D341Med (cell line): ENCODE results near the gene RAB4B.
"Not testable (repeated sequence)": the region's sequence is repeated elsewhere in the genome, so short reads cannot be mapped to it uniquely, and the experiment has no call there.

Experiments used
- DNase-seq: peaks from one replicate; pipeline ENCODE4 v3.0.0; 2012; ENCODE audit warnings: low spot score

RAB4B gene

DNA sequence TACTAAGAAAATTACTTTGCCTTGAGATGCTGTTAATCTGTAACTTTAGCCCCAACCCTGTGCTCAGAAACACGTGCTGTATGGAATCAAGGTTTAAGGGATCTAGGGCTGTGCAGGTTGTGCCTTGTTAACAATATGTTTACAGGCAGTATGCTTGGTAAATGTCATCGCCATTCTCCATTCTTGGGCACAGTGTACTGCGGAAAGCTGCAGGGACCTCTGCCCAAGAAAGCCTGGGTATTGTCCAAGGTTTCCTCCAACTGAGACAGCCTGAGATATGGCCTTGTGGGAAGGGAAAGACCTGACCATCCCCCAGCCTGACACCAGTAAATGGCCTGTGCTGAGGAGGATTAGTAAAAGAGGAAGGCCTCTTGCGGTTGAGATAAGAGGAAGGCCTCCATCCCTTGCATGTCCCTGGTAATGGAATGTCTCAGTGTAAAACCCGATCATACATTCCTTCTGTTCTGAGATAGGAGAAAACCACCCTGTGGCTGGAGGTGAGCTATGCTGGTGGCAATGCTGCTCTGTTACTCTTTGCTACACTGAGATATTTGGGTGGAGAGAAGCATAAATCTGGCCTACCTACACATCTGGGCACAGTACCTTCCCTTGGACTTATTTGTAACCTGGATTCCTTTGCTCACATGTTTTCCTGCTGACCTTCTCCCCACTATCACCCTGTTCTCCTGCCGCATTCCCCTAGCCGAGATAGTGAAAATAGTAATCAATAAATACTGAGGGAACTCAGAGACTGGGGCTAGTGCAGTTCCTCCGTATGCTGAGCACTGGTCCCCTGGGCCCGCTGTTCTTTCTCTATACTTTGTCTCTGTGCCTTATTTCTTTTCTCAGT lies 44.9 kb downstream of the RAB4B start:
- DNase-seq: not testable (repeated sequence)

DNA sequence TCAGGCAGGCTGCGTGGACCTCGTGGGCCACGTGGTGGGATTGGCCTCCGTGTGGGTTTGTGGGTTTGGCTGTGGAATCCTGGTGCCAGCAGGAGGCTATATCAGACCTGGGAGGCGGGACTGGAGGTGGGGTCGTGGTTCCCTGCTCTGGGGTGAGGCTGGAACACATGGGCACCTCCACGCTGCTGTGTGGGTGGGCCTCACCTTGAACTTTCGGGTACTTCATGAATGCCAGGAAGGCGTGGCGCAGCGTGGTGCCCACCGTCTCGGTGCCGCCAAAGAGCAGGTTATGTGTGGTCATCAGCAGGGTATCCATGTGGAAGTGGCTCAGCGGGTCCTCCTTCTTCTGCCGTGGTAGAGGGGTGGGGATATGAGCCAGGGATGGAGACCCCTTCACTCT lies 46.9 kb downstream of the RAB4B start:
- not testable (repeated sequence) for DNase-seq

DNA sequence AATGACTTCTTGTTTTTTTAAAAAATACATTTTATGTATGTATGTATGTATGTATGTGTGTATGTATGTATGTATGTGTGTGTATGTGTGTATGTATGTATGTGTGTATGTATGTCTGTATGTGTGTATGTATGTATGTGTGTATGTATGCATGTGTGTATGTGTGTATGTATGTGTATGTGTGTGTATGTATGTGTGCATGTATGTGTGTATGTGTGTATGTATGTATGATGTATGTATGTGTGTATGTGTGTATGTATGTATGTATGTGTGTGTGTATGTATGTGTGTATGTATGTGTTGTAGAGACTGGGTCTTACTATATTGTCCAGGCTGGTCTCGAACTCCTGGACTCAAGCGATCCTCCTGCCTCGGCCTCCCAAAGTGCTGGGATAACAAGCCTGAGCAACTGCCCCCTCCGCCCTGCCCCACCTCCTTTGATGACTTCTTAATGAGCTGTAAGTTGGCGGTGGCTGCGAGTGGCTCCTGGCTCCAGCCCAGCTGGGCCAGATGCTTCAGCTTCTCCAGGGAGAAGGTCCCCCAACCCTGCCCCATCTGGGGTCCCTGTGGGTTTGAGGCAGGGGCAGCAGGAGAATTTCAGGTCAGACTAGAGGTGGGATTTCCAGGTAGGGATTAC lies 47.5 kb downstream of the RAB4B start:
- not testable (repeated sequence) for DNase-seq

DNA sequence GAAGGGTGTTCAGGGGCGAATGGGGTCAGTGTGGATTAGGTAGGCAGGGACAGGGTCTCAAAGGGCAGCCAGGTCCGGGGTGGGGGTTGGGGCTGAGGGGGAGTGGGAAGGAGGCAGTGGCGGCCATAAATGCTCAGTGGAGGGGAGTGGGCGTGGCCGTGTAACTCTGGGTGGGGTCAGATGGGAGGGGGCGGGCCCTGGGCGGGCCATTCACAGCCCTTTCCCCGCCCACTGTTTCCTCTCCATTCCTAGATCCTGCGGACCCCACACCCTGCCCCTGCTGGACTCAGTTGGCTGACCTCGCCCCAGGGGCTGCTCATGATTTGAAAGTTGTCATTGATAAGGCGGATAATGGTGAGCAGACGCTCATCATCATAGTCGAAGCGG lies 48.3 kb downstream of the RAB4B start:
- not testable (repeated sequence) for DNase-seq

DNA sequence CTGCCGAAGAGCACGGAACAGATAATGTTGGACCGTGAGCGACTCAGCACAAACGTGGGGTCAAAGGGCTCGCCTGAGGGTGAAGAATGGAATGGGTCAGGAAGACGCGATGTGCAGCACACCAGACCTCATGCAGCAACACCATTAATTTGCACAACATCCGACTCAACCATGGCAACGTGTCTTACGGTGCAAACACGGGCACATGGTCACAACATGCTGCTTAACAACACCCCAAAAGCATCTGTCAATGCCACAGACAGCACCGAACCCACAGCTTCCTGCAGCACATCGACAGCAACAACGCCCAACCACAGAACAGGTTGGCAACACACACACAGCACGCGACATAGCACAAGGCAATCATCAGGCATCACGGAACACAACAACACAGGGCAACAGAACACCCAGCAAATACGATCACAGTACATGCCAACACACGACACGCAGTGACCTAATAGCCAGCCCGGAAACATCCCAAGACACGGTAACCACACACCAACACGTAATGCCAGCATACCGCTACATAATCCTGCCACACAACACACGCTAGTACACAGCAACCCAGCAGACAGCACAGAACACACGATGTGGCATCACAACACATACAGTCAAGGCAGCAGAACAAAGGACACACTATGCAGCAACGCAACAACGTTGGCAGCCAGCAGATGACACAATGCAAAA lies 48.8 kb downstream of the RAB4B start:
- DNase-seq: not testable (repeated sequence)

- no peak for DNase-seq
These were observed 49.6 kb downstream of the RAB4B start for GRCh38 chr19:40827386-40828247.

DNA sequence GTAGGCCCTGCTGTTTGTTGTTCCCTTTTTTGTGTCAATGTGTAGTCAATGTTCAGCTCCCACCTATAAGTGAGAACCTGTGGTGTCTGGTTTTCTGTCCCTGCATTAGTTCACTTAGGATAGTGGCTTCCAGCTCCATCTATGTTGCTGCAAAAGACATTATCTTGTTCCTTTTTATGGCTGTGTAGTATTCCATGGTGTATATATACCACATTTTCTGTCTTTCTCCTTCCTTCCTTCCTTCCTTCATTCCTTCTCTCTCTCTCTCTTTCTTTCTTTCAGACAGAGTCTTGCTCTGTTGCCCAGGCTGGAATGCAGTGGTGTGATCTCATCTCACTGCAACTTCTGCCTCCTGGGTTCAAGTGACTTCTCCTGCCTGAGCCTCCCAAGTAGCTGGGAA lies 51.2 kb downstream of the RAB4B start:
- no peak for DNase-seq

DNA sequence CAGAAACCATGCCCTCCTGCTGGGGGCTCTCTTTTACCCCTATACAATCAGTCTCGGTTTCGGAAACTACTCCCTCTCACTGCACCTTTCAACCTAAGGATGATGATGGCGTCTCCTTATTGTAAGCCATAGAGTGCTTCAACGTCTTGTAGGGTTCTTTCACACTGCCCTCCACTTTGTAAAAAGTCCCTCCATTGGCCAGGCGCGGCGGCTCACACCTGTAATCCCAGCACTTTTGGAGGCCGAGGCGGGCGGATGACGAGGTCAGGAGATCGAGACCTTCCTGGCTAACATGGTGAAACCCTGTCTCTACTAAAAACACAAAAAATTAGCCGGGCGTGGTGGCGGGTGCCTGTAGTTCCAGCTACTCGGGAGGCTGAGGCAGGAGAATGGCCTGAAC lies 52.7 kb downstream of the RAB4B start:
- DNase-seq: not testable (repeated sequence)

DNA sequence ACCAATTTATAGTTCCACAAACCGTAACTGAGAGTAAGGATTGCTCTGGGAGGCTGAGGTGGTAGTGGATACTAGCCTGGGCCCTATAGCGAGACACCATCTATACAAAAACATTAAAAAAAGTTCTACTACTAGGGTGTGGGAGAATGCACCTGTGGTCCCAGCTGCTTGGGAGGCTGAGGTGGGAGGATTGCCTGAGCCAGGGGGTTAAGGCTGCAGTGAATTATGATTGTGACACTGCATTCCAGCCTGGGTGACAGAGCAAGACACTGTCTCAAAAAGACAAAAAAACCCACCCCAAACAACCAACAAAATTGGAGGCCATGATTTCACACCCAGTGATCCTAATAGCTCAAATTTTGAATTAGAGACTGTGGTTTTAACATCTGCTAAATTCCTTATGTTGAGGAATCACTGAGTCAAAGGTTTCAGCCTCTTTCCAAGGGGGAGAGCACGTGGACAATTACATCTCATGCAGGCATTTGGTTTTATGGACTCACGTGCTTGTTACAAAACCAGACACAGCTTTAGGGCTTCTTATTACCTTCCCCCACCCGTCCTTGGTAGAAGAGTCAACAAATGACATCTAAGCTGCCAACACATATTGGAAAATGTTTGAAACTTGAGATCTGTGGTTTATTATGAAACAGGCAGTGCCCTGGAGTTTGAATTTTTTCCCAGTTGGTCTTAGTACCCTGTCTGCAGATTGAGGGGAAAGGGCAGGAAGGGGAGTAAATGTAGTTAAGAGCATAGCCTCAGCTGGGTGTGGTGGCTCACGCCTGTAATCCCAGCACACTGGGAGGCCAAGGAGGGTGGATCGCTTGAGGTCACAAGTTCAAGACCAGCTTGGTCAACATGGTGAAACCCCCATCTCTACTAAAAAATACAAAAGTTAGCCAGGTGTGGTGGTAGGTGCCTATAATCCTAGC lies 53.7 kb downstream of the RAB4B start:
- no peak for DNase-seq

DNA sequence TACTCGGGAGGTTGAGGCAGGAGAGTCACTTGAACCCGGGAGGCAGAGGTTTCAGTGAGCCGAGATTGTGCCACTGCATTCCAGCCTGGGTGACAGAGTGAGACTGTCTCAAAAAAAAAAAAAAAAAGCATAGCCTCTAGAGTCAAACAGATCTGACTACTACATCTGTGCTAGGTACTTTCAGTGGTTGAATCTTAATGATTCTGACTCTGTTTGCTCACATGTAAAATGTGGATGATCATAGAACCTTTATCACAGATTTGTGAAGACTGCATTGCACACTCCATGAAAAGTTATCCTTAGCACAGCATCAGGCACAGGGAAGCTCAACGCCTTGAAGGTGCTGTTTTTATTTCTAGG lies 54.4 kb downstream of the RAB4B start:
- not testable (repeated sequence) for DNase-seq

GRCh38 chr19:40833728-40834533 lies 55.9 kb downstream of the RAB4B start:
- not testable (repeated sequence) for DNase-seq

DNA sequence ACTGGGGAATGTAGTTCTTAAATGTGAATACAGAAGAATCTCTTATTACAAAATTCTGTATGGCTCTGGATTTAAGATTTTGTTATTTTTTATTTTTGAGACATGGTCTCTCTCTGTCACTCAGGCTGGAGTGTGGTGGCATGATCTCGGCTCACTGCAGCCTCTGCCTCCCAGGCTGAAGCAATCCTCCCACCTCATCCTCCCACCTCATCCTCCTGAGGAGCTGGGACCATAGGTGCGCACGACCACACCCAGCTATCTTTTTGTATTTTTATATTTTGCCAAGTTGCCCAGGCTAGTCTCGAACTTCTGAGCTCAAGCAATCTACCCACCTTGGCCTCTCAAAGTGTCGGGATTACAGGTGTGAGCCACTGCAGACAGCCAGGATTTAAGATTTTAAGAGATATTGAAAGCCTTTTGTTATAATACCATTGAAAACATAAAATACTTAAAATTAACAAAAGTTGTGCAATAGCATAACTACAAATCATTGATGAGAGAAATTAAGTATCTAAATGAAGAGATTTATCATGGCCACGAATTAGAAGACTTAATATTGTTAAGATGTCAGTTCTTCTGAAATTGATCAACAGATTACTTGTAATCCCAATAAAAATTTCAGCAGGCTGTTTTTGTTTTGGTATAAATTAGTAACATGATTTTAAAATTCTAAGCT lies 58.8 kb downstream of the RAB4B start:
- no peak for DNase-seq

- not testable (repeated sequence) for DNase-seq
These were observed 60.4 kb downstream of the RAB4B start for GRCh38 chr19:40838477-40838876.

DNA sequence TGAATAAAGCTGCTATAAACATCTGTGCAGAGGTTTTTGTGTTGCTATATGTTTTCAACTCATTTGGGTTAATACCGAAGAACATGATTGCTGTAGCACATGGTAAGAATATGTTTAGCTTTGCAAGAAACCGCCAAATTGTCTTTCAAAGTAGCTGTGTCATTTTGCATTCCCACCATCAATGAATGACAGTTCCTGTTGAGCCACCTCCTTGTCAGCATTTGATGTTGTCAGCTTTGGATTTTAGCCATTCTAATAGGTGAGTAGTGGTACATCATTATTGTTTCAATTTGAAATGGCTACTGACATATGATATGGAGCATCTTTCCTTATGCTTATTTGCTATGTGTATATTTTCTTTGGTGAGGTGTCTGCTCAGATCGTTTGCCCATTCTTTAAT lies 64.0 kb downstream of the RAB4B start:
- not testable (repeated sequence) for DNase-seq

DNA sequence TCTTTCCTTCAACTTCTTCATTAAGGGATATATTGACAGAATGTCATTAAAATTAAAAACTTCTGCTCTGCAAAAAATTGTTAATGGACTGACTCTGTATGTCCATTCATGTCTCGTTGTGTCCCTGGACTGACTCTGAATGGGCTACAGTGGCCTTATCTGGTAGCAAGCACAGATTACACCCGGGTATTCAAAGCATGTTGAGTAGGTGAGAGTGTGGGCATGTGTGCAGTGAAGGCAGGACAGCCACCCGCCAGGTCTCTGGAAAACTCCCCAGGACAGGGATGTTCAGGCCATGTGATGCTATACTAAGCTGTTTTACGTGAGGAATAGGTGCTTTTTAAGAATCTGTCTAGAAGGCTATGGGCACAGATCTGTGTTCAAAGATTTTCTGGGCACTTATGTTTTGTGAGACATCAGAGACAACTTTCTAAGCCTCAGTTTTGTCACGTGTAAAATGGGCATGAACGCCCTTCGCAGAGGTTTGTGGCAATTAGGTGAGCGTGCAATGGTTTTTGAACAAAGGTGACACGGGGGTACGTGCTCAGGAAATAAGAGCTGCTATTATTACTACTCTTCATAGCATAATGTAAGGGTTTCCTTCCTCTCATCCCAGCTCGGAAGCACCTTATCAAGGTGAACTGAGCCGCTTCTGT lies 65.1 kb downstream of the RAB4B start:
- DNase-seq: not testable (repeated sequence)

- DNase-seq: not testable (repeated sequence)
These were observed 65.6 kb downstream of the RAB4B start for GRCh38 chr19:40843653-40844052.
